HepG2 (cell line): ENCODE data around the gene TMEM41B. TPM values are rescaled to one million over a fixed set of nuclear protein-coding genes. Genes with fewer than 3 reads are reported as not detected.

ENCODE experiments used
- ATAC-seq: fragments of 200-7000 bp; cut with Tn5 transposase; 3 replicates; pipeline ENCODE4 v1.9.1; 2020; ENCODE audit warnings: mild to moderate bottlenecking, moderate library complexity
- BruUV-seq: library from RNA; stranded (reverse); fragments of 400-500 nt; replicated peaks from 2 replicates; lab custom pipeline; 2021; lab: Mats Ljungman, UMichigan
- CTCF ChIA-PET: fragments of 300-600 bp; formaldehyde crosslinking; extraction: SDS; loops from one replicate; lab custom pipeline; 2021; ENCODE audit warnings: low total read pairs, inconsistent platforms, low intra/inter-chr PET ratio; lab: Yijun Ruan, JAX
- POLR2A ChIA-PET: fragments of 350-600 bp; sonication (Branson Sonifier 250); formaldehyde crosslinking; loops from one replicate; lab custom pipeline; 2020; ENCODE audit warnings: antibody characterized with exemption, inconsistent platforms; lab: Yijun Ruan, JAX
- DNase-seq: peaks from one replicate; pipeline ENCODE4 v3.0.0-alpha.2; 2015; ENCODE audit warnings: low spot score
- FAIRE-seq: peaks from 3 replicates; lab custom pipeline; 2011; peaks lifted over from hg19 to GRCh38; lab: Jason Lieb, UNC
- H2AFZ ChIP-seq: one replicate; pipeline ENCODE4 v1.6.1; 2011; ENCODE audit warnings: low read length, inconsistent platforms
- H3K27ac ChIP-seq: fragments of 300-600 bp; 3 replicates; pipeline ENCODE4 v1.8.0; 2011; ENCODE audit warnings: mixed run types, mild to moderate bottlenecking, mixed read lengths, low read length, inconsistent platforms; ENCODE audit not compliant: insufficient read depth; ENCODE audit errors: extremely low read length
- H3K27me3 ChIP-seq, 2 experiments: fragments of 200-600 bp in 1 of 2; 2 replicates in 1 of 2; 3 replicates in 1 of 2; pipeline versions ENCODE4 v1.6.0 to v1.8.0; 2011; ENCODE audit warnings: low read length in 2 of 2, mild to moderate bottlenecking in 2 of 2, moderate library complexity in 2 of 2, inconsistent platforms in 1 of 2; ENCODE audit not compliant: insufficient read depth in 2 of 2, control insufficient read depth in 1 of 2
- H3K36me3 ChIP-seq, 2 experiments: fragments of 200-600 bp in 1 of 2; replicated peaks in 1 of 2; 2 replicates in 1 of 2; 3 replicates in 1 of 2; pipeline versions ENCODE4 v1.5.1 to v1.8.0; 2011; ENCODE audit warnings: low read length in 2 of 2, inconsistent platforms in 1 of 2; ENCODE audit not compliant: insufficient read depth in 2 of 2, control insufficient read depth in 1 of 2
- H3K4me1 ChIP-seq: 2 replicates; pipeline ENCODE4 v1.5.1; 2012; ENCODE audit warnings: low read length, inconsistent platforms; ENCODE audit not compliant: insufficient read depth
- H3K4me2 ChIP-seq: 2 replicates; pipeline ENCODE4 v1.6.0; 2011; ENCODE audit warnings: low read depth, low read length, inconsistent platforms
- H3K4me3 ChIP-seq, 3 experiments: fragments of 200-600 bp in 1 of 3; sonication (generic), shearing (Covaris generic) in 1 of 3; replicated peaks in 1 of 3; 2 replicates each; pipeline ENCODE4 v1.5.1; 2011 to 2016; ENCODE audit warnings: low read length in 3 of 3, inconsistent platforms in 2 of 3, low read depth in 2 of 3, mild to moderate bottlenecking in 2 of 3, control low read depth in 1 of 3, mixed read lengths in 1 of 3; ENCODE audit not compliant: insufficient read depth in 1 of 3
- H3K79me2 ChIP-seq: one replicate; pipeline ENCODE4 v1.6.1; 2011; ENCODE audit warnings: low read length, inconsistent platforms; ENCODE audit not compliant: insufficient read depth
- H3K9ac ChIP-seq: 2 replicates; pipeline ENCODE4 v1.6.0; 2011; ENCODE audit warnings: mild to moderate bottlenecking, low read depth, low read length, inconsistent platforms; ENCODE audit not compliant: insufficient read depth
- H3K9me3 ChIP-seq: 2 replicates; pipeline ENCODE4 v1.5.1; 2012; ENCODE audit warnings: mild to moderate bottlenecking, low read length
- H4K20me1 ChIP-seq: 2 replicates; pipeline ENCODE4 v1.6.0; 2011; ENCODE audit warnings: inconsistent platforms, mild to moderate bottlenecking, low read length, moderate library complexity; ENCODE audit not compliant: insufficient read depth
- ATF3 ChIP-seq: sonication (generic); formaldehyde crosslinking; IDR thresholded peaks from 2 replicates; pipeline ENCODE4 v1.4.0; 2020; ENCODE audit warnings: missing genetic modification reagents
- CTCF ChIP-seq: sonication (generic); formaldehyde crosslinking; IDR thresholded peaks from 2 replicates; pipeline ENCODE4 v1.5.0; 2020; ENCODE audit warnings: mild to moderate bottlenecking, missing genetic modification reagents, moderate library complexity
- GFI1 ChIP-seq: sonication (generic); formaldehyde crosslinking; IDR thresholded peaks from 2 replicates; pipeline ENCODE4 v1.5.0; 2020; ENCODE audit warnings: missing genetic modification reagents, mild to moderate bottlenecking, borderline replicate concordance
- HDAC6 ChIP-seq: fragments of 200-600 bp; sonication (generic); IDR thresholded peaks from 2 replicates; pipeline ENCODE4 v1.7.0; 2017; ENCODE audit warnings: mild to moderate bottlenecking, antibody characterized with exemption, low read length, low read depth
- HNF4A ChIP-seq: sonication (generic); formaldehyde crosslinking; IDR thresholded peaks from 2 replicates; pipeline ENCODE4 v1.4.0; 2020; ENCODE audit warnings: missing genetic modification reagents
- MAFF ChIP-seq: IDR thresholded peaks from 2 replicates; pipeline ENCODE4 v1.6.1; 2011; ENCODE audit warnings: low read depth, low read length, improper control_type of control experiment
- NR2F2 ChIP-seq: IDR thresholded peaks from 2 replicates; pipeline ENCODE4 v1.6.1; 2012; ENCODE audit warnings: low read depth, inconsistent platforms, borderline replicate concordance
- RXRB ChIP-seq: IDR thresholded peaks from 2 replicates; pipeline ENCODE4 v1.6.1; 2016; ENCODE audit warnings: borderline replicate concordance, missing genetic modification reagents, missing compliant biosample characterization
- STAG1 ChIP-seq: sonication (generic); formaldehyde crosslinking; IDR thresholded peaks from 2 replicates; pipeline ENCODE4 v1.4.0; 2020; ENCODE audit warnings: missing genetic modification reagents
- TAF15 ChIP-seq: fragments of 200-400 bp; formaldehyde crosslinking; IDR thresholded peaks from one replicate; pipeline ENCODE4 v1.6.1; 2018; ENCODE audit warnings: mild to moderate bottlenecking, low read depth, low read length; ENCODE audit not compliant: poor library complexity, severe bottlenecking
- THRA ChIP-seq: sonication (generic); formaldehyde crosslinking; IDR thresholded peaks from 2 replicates; pipeline ENCODE4 v1.4.0; 2020; ENCODE audit warnings: missing genetic modification reagents, borderline replicate concordance
- TIGD3 ChIP-seq: sonication (generic); formaldehyde crosslinking; IDR thresholded peaks from 2 replicates; pipeline ENCODE4 v1.5.1; 2020; ENCODE audit warnings: mild to moderate bottlenecking, missing genetic modification reagents, borderline replicate concordance
- ZBTB7A ChIP-seq: sonication (generic); formaldehyde crosslinking; IDR thresholded peaks from 2 replicates; pipeline ENCODE4 v1.8.0; 2022; ENCODE audit warnings: mild to moderate bottlenecking, missing genetic modification reagents
- ZBTB8A ChIP-seq: sonication (generic); formaldehyde crosslinking; IDR thresholded peaks from 2 replicates; pipeline ENCODE4 v1.4.0; 2020; ENCODE audit warnings: mild to moderate bottlenecking, low read depth, missing genetic modification reagents, borderline replicate concordance
- ZNF546 ChIP-seq: sonication (generic); formaldehyde crosslinking; conservative IDR thresholded peaks from 2 replicates; pipeline ENCODE4 v1.8.1; 2023; ENCODE audit warnings: mild to moderate bottlenecking, missing genetic modification reagents
- ZNF746 ChIP-seq: sonication (generic); formaldehyde crosslinking; IDR thresholded peaks from 2 replicates; pipeline ENCODE4 v1.8.0; 2022; ENCODE audit warnings: mild to moderate bottlenecking, missing genetic modification reagents
- ZNF780A ChIP-seq: sonication (generic); formaldehyde crosslinking; IDR thresholded peaks from 2 replicates; pipeline ENCODE4 v1.8.0; 2022; ENCODE audit warnings: mild to moderate bottlenecking, missing genetic modification reagents, moderate library complexity
- WGBS: methylation state at CpG from one replicate; pipeline ENCODE4 v1.1.6; 2017; ENCODE audit warnings: low lambda C conversion rate; 5-methylcytosine and 5-hydroxymethylcytosine counted together
- in situ Hi-C: cut with HindIII; loops from 2 replicates; pipeline ENCODE4 v1.10.0; 2017; ENCODE audit warnings: low pct_unique_long_range_greater_than_20kb; ENCODE audit not compliant: extremely low pct_ligation_motif_present
- intact Hi-C: fragments of 100-400 bp; cut with micrococcal nuclease; formaldehyde crosslinking; loops from one replicate; pipeline ENCODE4 v1.10.0; 2022; ENCODE audit not compliant: unreplicated experiment
- polyA plus RNA-seq, 8 experiments: library from polyadenylated mRNA; depleted of rRNA in 3 of 8; stranded (reverse) in 7 of 8; unstranded in 1 of 8; fragments of >200 nt; fragmentation: Illumina TruSeq in 4 of 8; extraction: Trizol in 4 of 8; gene quantifications; 2 replicates each; pipeline versions ENCODE4 v1.2.1 to v1.2.3, GENCODE V29; 2011 to 2016; ENCODE audit warnings: low read depth in 4 of 8, missing spikeins in 1 of 8, mixed read lengths in 1 of 8; ENCODE audit not compliant: insufficient read depth in 1 of 8
- total RNA-seq, 5 experiments: library from RNA; depleted of rRNA; stranded (reverse); fragments of >200 nt; fragmentation: Illumina TruSeq; extraction: Trizol; gene quantifications; 2 replicates each; pipeline ENCODE4 v1.2.3, GENCODE V29; 2016; ENCODE audit warnings: low read depth in 1 of 5

The TMEM41B gene
- total and polyA plus RNA-seq, 2 of the 13 experiments (the other 11 are each of a cell fraction or from before 2014, with no cell fraction given) = 36.8 to 48.1 TPM

- TF ChIP-seq TIGD3 (CRISPR knock-in tag) = no peak
- TF ChIP-seq GFI1 (CRISPR knock-in tag) = peak; percentile 70
- TF ChIP-seq, all 625 proteins: peak for 276
Observed at GRCh38 chr11:9314291-9315077, at the start of gene TMEM41B (continued).

- Histone ChIP-seq H3K27ac (peak overlapping the region; percentile 99), H3K79me2 (no peaks in the 10 kb centered on the region), H4K20me1 (no peaks in the 10 kb centered on the region), H3K27me3 (no peaks in the 10 kb centered on the region), H3K4me2 (peak overlapping the region; percentile 53), H3K4me3 (peak overlapping the region in 1 of 3 experiments; percentile 41; a peak in 1 of 6 replicates), H3K9me3 (no peaks in the 10 kb centered on the region), H2AFZ (peak overlapping the region; percentile 15), H3K36me3 (no peaks in the 10 kb centered on the region), H3K4me1 (peaks cover 34% of the 10 kb centered on the region), H3K9ac (0 out of 2 replicates have a peak overlapping the region, but pooled peaks have one; percentile 16)
- DNase-seq (peak; percentile 56), FAIRE-seq (peak; percentile 81), ATAC-seq (peak; percentile 52)
- 22% methylated on average over 2 of the region's 2 CpGs for WGBS
- in situ Hi-C loops = no loop called here
- intact Hi-C loops = loop anchor here (5.0 kb wide), 1 partner anchor 45 kb away; no protein-coding TSS in a partner anchor
- ChIA-PET CTCF (no interaction called here), POLR2A (interaction anchor here (0.5 to 4.0 kb wide), 7 partner anchors 9 to 98 kb away, joined by 3 to 59 read pairs (median 6); partner anchors contain the start of genes IPO7, TMEM41B and ZNF143)
- no TSS peak for BruUV-seq
- TF ChIP-seq STAG1 (CRISPR knock-in tag) = 0 out of 2 replicates have a peak, but pooled peaks have one; percentile 8
- no peak for TF ChIP-seq ZBTB8A (CRISPR knock-in tag)
- TF ChIP-seq ZNF780A (CRISPR knock-in tag) = no peak
- no peak for TF ChIP-seq ATF3 (CRISPR knock-in tag)
- TF ChIP-seq TAF15 = no peak
- peak; percentile 58 for TF ChIP-seq HNF4A (CRISPR knock-in tag)
- TF ChIP-seq ZBTB7A = no peak
- no peak for TF ChIP-seq ZNF546 (CRISPR knock-in tag)
- peak; percentile 95 for TF ChIP-seq THRA (CRISPR knock-in tag)
- TF ChIP-seq MAFF = no peak
- no peak for TF ChIP-seq HDAC6
- peak; percentile 53 for TF ChIP-seq CTCF (CRISPR knock-in tag)
- no peak for TF ChIP-seq ZNF746 (CRISPR knock-in tag)
- peak; percentile 89 for TF ChIP-seq RXRB (CRISPR knock-in tag)
- TF ChIP-seq NR2F2 = peak; percentile 59; the same call in 1 of the 2 replicates
Observed at GRCh38 chr11:9362393-9362863, 48.0 kb upstream of the TMEM41B start.
